Activated CD4-positive, alpha-beta T cell treated with anti-CD3 and anti-CD28 coated beads, Interleukin-2, Interleukin-6, amounts not matched to agents 100 ng/mL and 50 ng/mL, durations not matched to agents 16 hours and 8 hours (primary cell): ENCODE measurements around the gene MRPL18.

Experiments used
- DNase-seq: peaks from one replicate; pipeline ENCODE4 v3.0.0-alpha.2; 2020

Gene MRPL18

DNA sequence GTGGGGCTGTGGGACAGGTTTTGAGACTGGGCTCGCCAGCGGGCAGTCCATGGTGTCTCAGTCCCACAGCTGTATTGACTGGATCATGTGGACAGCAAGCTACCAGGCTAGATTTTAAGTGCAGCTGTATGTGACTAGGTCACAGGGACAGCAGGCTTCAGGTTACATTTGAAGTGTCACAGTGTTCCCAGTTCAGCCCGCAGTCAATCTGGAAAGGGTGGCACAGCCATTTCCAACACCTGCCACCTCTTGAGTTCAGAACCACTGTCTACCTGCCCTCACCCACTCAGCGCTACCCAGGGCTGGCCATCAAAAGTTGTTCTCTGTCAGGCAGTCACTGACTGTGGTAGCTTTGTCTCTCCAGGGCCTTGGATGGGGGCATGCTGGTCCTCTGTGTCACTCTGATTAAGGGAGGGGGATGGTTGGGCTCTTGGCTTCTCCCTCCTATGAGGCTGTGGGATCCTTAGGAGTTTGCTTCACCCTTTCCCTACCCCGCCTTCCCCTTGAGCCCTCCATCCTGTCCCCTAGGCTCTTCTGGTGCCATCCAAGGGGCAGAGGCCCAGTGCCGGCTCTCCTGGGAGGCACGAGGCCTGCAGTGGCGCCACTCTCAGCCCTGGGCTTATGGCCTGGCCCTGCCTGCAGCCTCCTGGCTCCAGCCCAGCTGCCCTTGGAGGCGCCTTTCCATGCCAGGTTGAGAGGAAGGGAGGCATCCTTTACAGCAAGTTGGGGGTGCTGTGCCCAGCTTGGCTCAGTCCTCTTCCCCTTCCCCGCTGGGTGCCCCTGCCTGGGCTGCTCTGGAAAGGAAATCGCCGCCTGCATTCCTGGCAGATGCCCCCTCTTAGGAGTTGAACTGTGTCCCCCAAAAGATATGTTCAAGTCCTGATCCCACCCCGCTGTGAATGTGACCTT is 54.7 kb downstream of the MRPL18 start:
- no peak for DNase-seq
